Activated naive CD8-positive, alpha-beta T cell treated with anti-CD3 and anti-CD28 coated beads, Interleukin-2, amount 50 U/mL, for 24 hours (primary cell): ENCODE measurements around the gene CLNK.
"Not testable (repeated sequence)": the region's sequence is repeated elsewhere in the genome, so short reads cannot be mapped to it uniquely, and the experiment has no call there.

ENCODE experiments used
- ATAC-seq: fragments of 150-1000 bp; cut with Tn5 transposase; one replicate; pipeline ENCODE4 v1.10.0; 2021
- DNase-seq: peaks from one replicate; pipeline ENCODE4 v3.0.0; 2021
- H3K27ac Mint-ChIP-seq: one replicate; pipeline ENCODE4 v1.8.0; 2021; ENCODE audit warnings: mild to moderate bottlenecking, mixed read lengths
- H3K27me3 Mint-ChIP-seq: one replicate; pipeline ENCODE4 v1.8.0; 2021; ENCODE audit warnings: mixed read lengths
- H3K36me3 Mint-ChIP-seq: one replicate; pipeline ENCODE4 v1.8.0; 2021; ENCODE audit warnings: low read depth, mixed read lengths
- H3K4me1 Mint-ChIP-seq: one replicate; pipeline ENCODE4 v1.8.0; 2021; ENCODE audit warnings: mixed read lengths
- H3K4me3 Mint-ChIP-seq: one replicate; pipeline ENCODE4 v1.8.0; 2021; ENCODE audit warnings: mild to moderate bottlenecking, moderate library complexity, mixed read lengths
- H3K9me3 Mint-ChIP-seq: one replicate; pipeline ENCODE4 v1.8.0; 2021; ENCODE audit warnings: mixed read lengths

Gene CLNK

GRCh38 chr4:10576236-10576635, 108.3 kb downstream of the CLNK start:
- Mint-ChIP-seq H3K9me3 (no peaks in the 10 kb centered on the region), H3K36me3 (no peaks in the 10 kb centered on the region), H3K27ac (no peak overlapping the region), H3K4me3 (no peak overlapping the region), H3K27me3 (peaks cover 3% of the 10 kb centered on the region), H3K4me1 (no peaks in the 10 kb centered on the region)
- no peak for DNase-seq
- no peak for ATAC-seq

GRCh38 chr4:10575414-10575813, 109.2 kb downstream of the CLNK start:
- no peak overlapping the region for H3K27ac Mint-ChIP-seq
- no peaks in the 10 kb centered on the region for H3K9me3 Mint-ChIP-seq
- no peaks in the 10 kb centered on the region for H3K4me1 Mint-ChIP-seq

GRCh38 chr4:10574553-10574952, 110.0 kb downstream of the CLNK start:
- not testable (repeated sequence) for H3K27ac Mint-ChIP-seq, H3K4me1 Mint-ChIP-seq, DNase-seq, H3K4me3 Mint-ChIP-seq, ATAC-seq, H3K27me3 Mint-ChIP-seq, H3K9me3 Mint-ChIP-seq, H3K36me3 Mint-ChIP-seq

More at GRCh38 chr4:10575414-10575813, 109.2 kb downstream of the CLNK start:
- H3K27me3 Mint-ChIP-seq, result peaks cover 3% of the 10 kb centered on the region
- no peak for ATAC-seq
- H3K4me3 Mint-ChIP-seq, result no peak overlapping the region
- H3K36me3 Mint-ChIP-seq, result no peaks in the 10 kb centered on the region
- no peak for DNase-seq

GRCh38 chr4:10571909-10572308, 112.7 kb downstream of the CLNK start:
- Mint-ChIP-seq H3K27me3 (peaks cover 3% of the 10 kb centered on the region), H3K9me3 (no peaks in the 10 kb centered on the region), H3K4me1 (no peaks in the 10 kb centered on the region), H3K27ac (no peak overlapping the region), H3K4me3 (no peak overlapping the region), H3K36me3 (no peaks in the 10 kb centered on the region)
- no peak for ATAC-seq
- no peak for DNase-seq

- no peak overlapping the region for H3K4me3 Mint-ChIP-seq
- no peak overlapping the region for H3K27ac Mint-ChIP-seq
- H3K9me3 Mint-ChIP-seq, result no peaks in the 10 kb centered on the region
- ATAC-seq (no peak), DNase-seq (no peak)
- H3K4me1 Mint-ChIP-seq, result no peaks in the 10 kb centered on the region
- no peaks in the 10 kb centered on the region for H3K36me3 Mint-ChIP-seq
- peaks cover 3% of the 10 kb centered on the region for H3K27me3 Mint-ChIP-seq
Measured at GRCh38 chr4:10569491-10569890, 115.1 kb downstream of the CLNK start.

- Mint-ChIP-seq H3K36me3 (no peaks in the 10 kb centered on the region), H3K9me3 (no peaks in the 10 kb centered on the region), H3K27me3 (no peaks in the 10 kb centered on the region), H3K4me1 (no peaks in the 10 kb centered on the region), H3K4me3 (no peak overlapping the region), H3K27ac (no peak overlapping the region)
- ATAC-seq (no peak), DNase-seq (no peak)
Measured at GRCh38 chr4:10567766-10568165, 116.8 kb downstream of the CLNK start.

- H3K9me3 Mint-ChIP-seq, result no peaks in the 10 kb centered on the region
- no peak overlapping the region for H3K27ac Mint-ChIP-seq
- no peak overlapping the region for H3K4me3 Mint-ChIP-seq
- DNase-seq (no peak), ATAC-seq (no peak)
- H3K36me3 Mint-ChIP-seq, result no peaks in the 10 kb centered on the region
- H3K27me3 Mint-ChIP-seq, result no peaks in the 10 kb centered on the region
- H3K4me1 Mint-ChIP-seq, result no peaks in the 10 kb centered on the region
Measured at GRCh38 chr4:10565166-10565780, 119.3 kb downstream of the CLNK start.

GRCh38 chr4:10554694-10555093, 129.9 kb downstream of the CLNK start:
- DNase-seq, result peak; percentile 49

GRCh38 chr4:10554121-10554520, 130.4 kb downstream of the CLNK start:
- no peaks in the 10 kb centered on the region for H3K36me3 Mint-ChIP-seq
- no peak overlapping the region for H3K27ac Mint-ChIP-seq
- no peak for DNase-seq
- no peaks in the 10 kb centered on the region for H3K27me3 Mint-ChIP-seq
- ATAC-seq, result no peak
- H3K9me3 Mint-ChIP-seq, result no peaks in the 10 kb centered on the region
- H3K4me3 Mint-ChIP-seq, result no peak overlapping the region
- H3K4me1 Mint-ChIP-seq, result no peaks in the 10 kb centered on the region

More at GRCh38 chr4:10554694-10555093, 129.9 kb downstream of the CLNK start:
- no peaks in the 10 kb centered on the region for H3K27me3 Mint-ChIP-seq
- H3K36me3 Mint-ChIP-seq, result no peaks in the 10 kb centered on the region
- no peaks in the 10 kb centered on the region for H3K4me1 Mint-ChIP-seq
- H3K9me3 Mint-ChIP-seq, result no peaks in the 10 kb centered on the region
- peak; percentile 57 for ATAC-seq
- no peak overlapping the region for H3K27ac Mint-ChIP-seq
- H3K4me3 Mint-ChIP-seq, result no peak overlapping the region

GRCh38 chr4:10552591-10553280, 131.8 kb downstream of the CLNK start:
- ATAC-seq (no peak), DNase-seq (no peak)
- Mint-ChIP-seq H3K36me3 (no peaks in the 10 kb centered on the region), H3K9me3 (no peaks in the 10 kb centered on the region), H3K27ac (no peak overlapping the region), H3K27me3 (no peaks in the 10 kb centered on the region), H3K4me3 (no peak overlapping the region), H3K4me1 (no peaks in the 10 kb centered on the region)

- Mint-ChIP-seq H3K36me3 (no peaks in the 10 kb centered on the region), H3K27ac (no peak overlapping the region), H3K9me3 (no peaks in the 10 kb centered on the region), H3K27me3 (no peaks in the 10 kb centered on the region), H3K4me3 (no peak overlapping the region), H3K4me1 (peaks cover 1% of the 10 kb centered on the region)
- DNase-seq (no peak), ATAC-seq (no peak)
Measured at GRCh38 chr4:10535912-10536311, 148.7 kb downstream of the CLNK start.

- peaks cover 1% of the 10 kb centered on the region for H3K4me1 Mint-ChIP-seq
- no peak overlapping the region for H3K4me3 Mint-ChIP-seq
- ATAC-seq (no peak), DNase-seq (no peak)
- no peaks in the 10 kb centered on the region for H3K36me3 Mint-ChIP-seq
- H3K9me3 Mint-ChIP-seq, result no peaks in the 10 kb centered on the region
- H3K27ac Mint-ChIP-seq, result no peak overlapping the region
- H3K27me3 Mint-ChIP-seq, result no peaks in the 10 kb centered on the region
Measured at GRCh38 chr4:10534820-10535219, 149.7 kb downstream of the CLNK start.

GRCh38 chr4:10532155-10532554, 152.4 kb downstream of the CLNK start:
- no peaks in the 10 kb centered on the region for H3K9me3 Mint-ChIP-seq
- no peaks in the 10 kb centered on the region for H3K27me3 Mint-ChIP-seq
- H3K4me3 Mint-ChIP-seq, result no peak overlapping the region
- DNase-seq (no peak), ATAC-seq (no peak)
- H3K27ac Mint-ChIP-seq, result no peak overlapping the region
- no peaks in the 10 kb centered on the region for H3K36me3 Mint-ChIP-seq
- H3K4me1 Mint-ChIP-seq, result peaks cover 1% of the 10 kb centered on the region

GRCh38 chr4:10530137-10530786, 154.3 kb downstream of the CLNK start:
- H3K36me3 Mint-ChIP-seq, result no peaks in the 10 kb centered on the region
- ATAC-seq, result no peak
- H3K27ac Mint-ChIP-seq, result no peak overlapping the region
- no peak overlapping the region for H3K4me3 Mint-ChIP-seq
- DNase-seq, result no peak
- no peaks in the 10 kb centered on the region for H3K9me3 Mint-ChIP-seq
- H3K27me3 Mint-ChIP-seq, result no peaks in the 10 kb centered on the region
- peaks cover 1% of the 10 kb centered on the region for H3K4me1 Mint-ChIP-seq
